SK-N-SH treated with all-trans-retinoic acid at 6 μM for 48 hours (cell line): Measurements from ENCODE around the gene TRIOBP.

Source experiments
- ATAC-seq: fragments of 200-7000 bp; cut with Tn5 transposase; 3 replicates; pipeline ENCODE4 v1.9.1; 2020; ENCODE audit warnings: mild to moderate bottlenecking, moderate library complexity
- BACH2 ChIP-seq: fragments of 250-450 bp; sonication (Bioruptor Pico); IDR thresholded peaks from 2 replicates; pipeline ENCODE4 v1.9.0; 2021; ENCODE audit warnings: mild to moderate bottlenecking, borderline replicate concordance
- CREB5 ChIP-seq: fragments of 250-450 bp; sonication (Bioruptor Pico); IDR thresholded peaks from 2 replicates; pipeline ENCODE4 v1.5.1; 2020; ENCODE audit warnings: low read depth, mild to moderate bottlenecking, moderate library complexity
- CSDC2 ChIP-seq: fragments of 250-450 bp; sonication (Bioruptor Pico); IDR thresholded peaks from 2 replicates; pipeline ENCODE4 v1.5.0; 2020; ENCODE audit warnings: mild to moderate bottlenecking, moderate library complexity
- ESRRG ChIP-seq: fragments of 250-450 bp; sonication (Bioruptor Pico); IDR thresholded peaks from 2 replicates; pipeline ENCODE4 v1.6.1; 2021; ENCODE audit warnings: mild to moderate bottlenecking
- POU6F1 ChIP-seq: fragments of 250-450 bp; sonication (Bioruptor Pico); IDR thresholded peaks from 2 replicates; pipeline ENCODE4 v1.8.0; 2021; ENCODE audit warnings: low read depth, mild to moderate bottlenecking, moderate library complexity, borderline replicate concordance
- PPARA ChIP-seq: fragments of 250-450 bp; sonication (Bioruptor Pico); IDR thresholded peaks from 2 replicates; pipeline ENCODE4 v1.5.0; 2020; ENCODE audit warnings: mild to moderate bottlenecking, borderline replicate concordance
- RARB ChIP-seq: fragments of 250-450 bp; sonication (Bioruptor Pico); IDR thresholded peaks from 2 replicates; pipeline ENCODE4 v1.8.0; 2021; ENCODE audit warnings: mild to moderate bottlenecking, moderate library complexity
- SNAI2 ChIP-seq: fragments of 250-450 bp; sonication (Bioruptor Pico); IDR thresholded peaks from 2 replicates; pipeline ENCODE4 v1.5.0; 2020; ENCODE audit warnings: mild to moderate bottlenecking, moderate library complexity
- TCF4 ChIP-seq: fragments of 250-450 bp; sonication (Bioruptor Pico); IDR thresholded peaks from 2 replicates; pipeline ENCODE4 v1.8.0; 2021; ENCODE audit warnings: mild to moderate bottlenecking, moderate library complexity, borderline replicate concordance
- TOX ChIP-seq: fragments of 250-450 bp; sonication (Bioruptor Pico); IDR thresholded peaks from 2 replicates; pipeline ENCODE4 v1.8.0; 2021; ENCODE audit warnings: mild to moderate bottlenecking, moderate library complexity, borderline replicate concordance
- ZC3H10 ChIP-seq: fragments of 250-450 bp; sonication (Bioruptor Pico); IDR thresholded peaks from 2 replicates; pipeline ENCODE4 v1.5.1; 2021; ENCODE audit warnings: mild to moderate bottlenecking, moderate library complexity
- ZFP3 ChIP-seq: fragments of 250-450 bp; sonication (Bioruptor Pico); IDR thresholded peaks from 2 replicates; pipeline ENCODE4 v1.5.0; 2020; ENCODE audit warnings: mild to moderate bottlenecking, moderate library complexity
- ZFP30 ChIP-seq: fragments of 450-650 bp; formaldehyde crosslinking; IDR thresholded peaks from 2 replicates; pipeline ENCODE4 v1.5.0; 2022; ENCODE audit warnings: mild to moderate bottlenecking, moderate library complexity
- ZNF565 ChIP-seq: fragments of 450-650 bp; formaldehyde crosslinking; conservative IDR thresholded peaks from 2 replicates; pipeline ENCODE4 v1.5.0; 2020; ENCODE audit warnings: low read depth, mild to moderate bottlenecking, moderate library complexity
- ZNF70 ChIP-seq: fragments of 450-650 bp; formaldehyde crosslinking; IDR thresholded peaks from 2 replicates; pipeline ENCODE4 v1.5.0; 2020; ENCODE audit warnings: mild to moderate bottlenecking, moderate library complexity
- ZNF8 ChIP-seq: fragments of 450-650 bp; formaldehyde crosslinking; IDR thresholded peaks from 2 replicates; pipeline ENCODE4 v1.5.0; 2020; ENCODE audit warnings: mild to moderate bottlenecking, moderate library complexity
- TF ChIP-seq, protein P1 (sequence below): fragments of 250-450 bp; sonication (Bioruptor Pico); IDR thresholded peaks from 2 replicates; pipeline ENCODE4 v1.8.0; 2020; ENCODE audit warnings: mild to moderate bottlenecking, moderate library complexity, borderline replicate concordance
- TF ChIP-seq, protein P2 (sequence below): fragments of 250-450 bp; sonication (Bioruptor Pico); IDR thresholded peaks from 2 replicates; pipeline ENCODE4 v1.5.0; 2020; ENCODE audit warnings: mild to moderate bottlenecking, moderate library complexity
- TF ChIP-seq, protein P3 (sequence below): fragments of 250-450 bp; sonication (Bioruptor Pico); IDR thresholded peaks from 2 replicates; pipeline ENCODE4 v1.5.1; 2021; ENCODE audit warnings: mild to moderate bottlenecking, moderate library complexity

TRIOBP gene

GRCh38 chr22:37819105-37819433, 122.2 kb downstream of the TRIOBP start:
- TF ChIP-seq SNAI2 (CRISPR knock-in tag) (no peak), ZFP30 (CRISPR knock-in tag) (no peak), RARB (CRISPR knock-in tag) (no peak), TOX (CRISPR knock-in tag) (no peak), TCF4 (CRISPR knock-in tag) (no peak), CREB5 (CRISPR knock-in tag) (no peak), ZFP3 (CRISPR knock-in tag) (no peak)
- TF ChIP-seq, protein P1, sequence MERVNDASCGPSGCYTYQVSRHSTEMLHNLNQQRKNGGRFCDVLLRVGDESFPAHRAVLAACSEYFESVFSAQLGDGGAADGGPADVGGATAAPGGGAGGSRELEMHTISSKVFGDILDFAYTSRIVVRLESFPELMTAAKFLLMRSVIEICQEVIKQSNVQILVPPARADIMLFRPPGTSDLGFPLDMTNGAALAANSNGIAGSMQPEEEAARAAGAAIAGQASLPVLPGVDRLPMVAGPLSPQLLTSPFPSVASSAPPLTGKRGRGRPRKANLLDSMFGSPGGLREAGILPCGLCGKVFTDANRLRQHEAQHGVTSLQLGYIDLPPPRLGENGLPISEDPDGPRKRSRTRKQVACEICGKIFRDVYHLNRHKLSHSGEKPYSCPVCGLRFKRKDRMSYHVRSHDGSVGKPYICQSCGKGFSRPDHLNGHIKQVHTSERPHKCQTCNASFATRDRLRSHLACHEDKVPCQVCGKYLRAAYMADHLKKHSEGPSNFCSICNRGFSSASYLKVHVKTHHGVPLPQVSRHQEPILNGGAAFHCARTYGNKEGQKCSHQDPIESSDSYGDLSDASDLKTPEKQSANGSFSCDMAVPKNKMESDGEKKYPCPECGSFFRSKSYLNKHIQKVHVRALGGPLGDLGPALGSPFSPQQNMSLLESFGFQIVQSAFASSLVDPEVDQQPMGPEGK (CRISPR knock-in tag): no peak
- TF ChIP-seq, protein P2, sequence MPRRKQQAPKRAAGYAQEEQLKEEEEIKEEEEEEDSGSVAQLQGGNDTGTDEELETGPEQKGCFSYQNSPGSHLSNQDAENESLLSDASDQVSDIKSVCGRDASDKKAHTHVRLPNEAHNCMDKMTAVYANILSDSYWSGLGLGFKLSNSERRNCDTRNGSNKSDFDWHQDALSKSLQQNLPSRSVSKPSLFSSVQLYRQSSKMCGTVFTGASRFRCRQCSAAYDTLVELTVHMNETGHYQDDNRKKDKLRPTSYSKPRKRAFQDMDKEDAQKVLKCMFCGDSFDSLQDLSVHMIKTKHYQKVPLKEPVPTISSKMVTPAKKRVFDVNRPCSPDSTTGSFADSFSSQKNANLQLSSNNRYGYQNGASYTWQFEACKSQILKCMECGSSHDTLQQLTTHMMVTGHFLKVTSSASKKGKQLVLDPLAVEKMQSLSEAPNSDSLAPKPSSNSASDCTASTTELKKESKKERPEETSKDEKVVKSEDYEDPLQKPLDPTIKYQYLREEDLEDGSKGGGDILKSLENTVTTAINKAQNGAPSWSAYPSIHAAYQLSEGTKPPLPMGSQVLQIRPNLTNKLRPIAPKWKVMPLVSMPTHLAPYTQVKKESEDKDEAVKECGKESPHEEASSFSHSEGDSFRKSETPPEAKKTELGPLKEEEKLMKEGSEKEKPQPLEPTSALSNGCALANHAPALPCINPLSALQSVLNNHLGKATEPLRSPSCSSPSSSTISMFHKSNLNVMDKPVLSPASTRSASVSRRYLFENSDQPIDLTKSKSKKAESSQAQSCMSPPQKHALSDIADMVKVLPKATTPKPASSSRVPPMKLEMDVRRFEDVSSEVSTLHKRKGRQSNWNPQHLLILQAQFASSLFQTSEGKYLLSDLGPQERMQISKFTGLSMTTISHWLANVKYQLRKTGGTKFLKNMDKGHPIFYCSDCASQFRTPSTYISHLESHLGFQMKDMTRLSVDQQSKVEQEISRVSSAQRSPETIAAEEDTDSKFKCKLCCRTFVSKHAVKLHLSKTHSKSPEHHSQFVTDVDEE (CRISPR knock-in tag): no peak
- TF ChIP-seq, protein P3, sequence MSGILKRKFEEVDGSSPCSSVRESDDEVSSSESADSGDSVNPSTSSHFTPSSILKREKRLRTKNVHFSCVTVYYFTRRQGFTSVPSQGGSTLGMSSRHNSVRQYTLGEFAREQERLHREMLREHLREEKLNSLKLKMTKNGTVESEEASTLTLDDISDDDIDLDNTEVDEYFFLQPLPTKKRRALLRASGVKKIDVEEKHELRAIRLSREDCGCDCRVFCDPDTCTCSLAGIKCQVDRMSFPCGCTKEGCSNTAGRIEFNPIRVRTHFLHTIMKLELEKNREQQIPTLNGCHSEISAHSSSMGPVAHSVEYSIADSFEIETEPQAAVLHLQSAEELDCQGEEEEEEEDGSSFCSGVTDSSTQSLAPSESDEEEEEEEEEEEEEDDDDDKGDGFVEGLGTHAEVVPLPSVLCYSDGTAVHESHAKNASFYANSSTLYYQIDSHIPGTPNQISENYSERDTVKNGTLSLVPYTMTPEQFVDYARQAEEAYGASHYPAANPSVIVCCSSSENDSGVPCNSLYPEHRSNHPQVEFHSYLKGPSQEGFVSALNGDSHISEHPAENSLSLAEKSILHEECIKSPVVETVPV: no peak
- ATAC-seq: no peak

- no peak for TF ChIP-seq ESRRG (CRISPR knock-in tag)
- TF ChIP-seq CREB5 (CRISPR knock-in tag): no peak
- no peak for TF ChIP-seq POU6F1 (CRISPR knock-in tag)
- TF ChIP-seq ZNF70 (CRISPR knock-in tag): no peak
- TF ChIP-seq ZNF8 (CRISPR knock-in tag): no peak
- TF ChIP-seq ZC3H10 (CRISPR knock-in tag): no peak
- no peak for TF ChIP-seq ZFP3 (CRISPR knock-in tag)
- no peak for TF ChIP-seq TOX (CRISPR knock-in tag)
- no peak for ATAC-seq
These were observed 123.5 kb downstream of the TRIOBP start for GRCh38 chr22:37820350-37820749.

- ATAC-seq: 0 out of 3 replicates have a peak, but pooled peaks have one; percentile 7
- TF ChIP-seq ZFP30 (CRISPR knock-in tag): no peak
- no peak for TF ChIP-seq TCF4 (CRISPR knock-in tag)
- TF ChIP-seq CSDC2: no peak
- TF ChIP-seq, protein P3: no peak
- TF ChIP-seq RARB (CRISPR knock-in tag): no peak
- no peak for TF ChIP-seq SNAI2 (CRISPR knock-in tag)
- TF ChIP-seq, protein P1 (CRISPR knock-in tag): no peak
- no peak for TF ChIP-seq ZNF565 (CRISPR knock-in tag)
- no peak for TF ChIP-seq ESRRG (CRISPR knock-in tag)
- no peak for TF ChIP-seq BACH2 (CRISPR knock-in tag)
- TF ChIP-seq PPARA (CRISPR knock-in tag): no peak
- TF ChIP-seq ZNF8 (CRISPR knock-in tag): no peak
These were observed 125.4 kb downstream of the TRIOBP start for GRCh38 chr22:37822079-37822833.
